ENCODE results near the gene DIPK1A.
"Not testable (repeated sequence)": the region's sequence is repeated elsewhere in the genome, so short reads cannot be mapped to it uniquely, and the experiment has no call there.

DIPK1A gene

GRCh38 chr1:92900539-92900938 is 60.7 kb downstream of the DIPK1A start:
- Histone ChIP-seq H3K27ac (ENCODE audit: low read length) (no peak overlapping the region), H3K4me3 (ENCODE audit: low read length) (no peak overlapping the region), H3K9me3 (ENCODE audit: control insufficient read depth, insufficient read depth, low read length) (no peaks in the 10 kb centered on the region), H3K27me3 (ENCODE audit: control insufficient read depth, insufficient read depth, low read length) (no peaks in the 10 kb centered on the region), H3K4me1 (ENCODE audit: control insufficient read depth, insufficient read depth, low read length) (no peaks in the 10 kb centered on the region), H3K36me3 (ENCODE audit: control insufficient read depth, insufficient read depth, low read length) (no peaks in the 10 kb centered on the region)
- DNase-seq (ENCODE audit: low read depth, low spot score), result no peak

- Histone ChIP-seq H3K4me3 (ENCODE audit: low read length) (no peak overlapping the region), H3K36me3 (ENCODE audit: control insufficient read depth, insufficient read depth, low read length) (no peaks in the 10 kb centered on the region), H3K27ac (ENCODE audit: low read length) (no peak overlapping the region), H3K9me3 (ENCODE audit: control insufficient read depth, insufficient read depth, low read length) (no peaks in the 10 kb centered on the region), H3K27me3 (ENCODE audit: control insufficient read depth, insufficient read depth, low read length) (no peaks in the 10 kb centered on the region), H3K4me1 (ENCODE audit: control insufficient read depth, insufficient read depth, low read length) (no peaks in the 10 kb centered on the region)
- DNase-seq (ENCODE audit: low read depth, low spot score), result no peak
Measured at GRCh38 chr1:92899780-92900179, 61.5 kb downstream of the DIPK1A start.

- H3K27ac ChIP-seq (ENCODE audit: low read length); H3K36me3 ChIP-seq (ENCODE audit: control insufficient read depth, insufficient read depth, low read length); H3K4me1 ChIP-seq (ENCODE audit: control insufficient read depth, insufficient read depth, low read length); H3K27me3 ChIP-seq (ENCODE audit: control insufficient read depth, insufficient read depth, low read length); DNase-seq (ENCODE audit: low read depth, low spot score); H3K4me3 ChIP-seq (ENCODE audit: low read length); H3K9me3 ChIP-seq (ENCODE audit: control insufficient read depth, insufficient read depth, low read length): not testable (repeated sequence)
- no CpG with 5 or more reads among the region's 2 CpGs for WGBS (ENCODE audit: insufficient coverage, insufficient read length)
Measured at GRCh38 chr1:92898053-92898452, 63.2 kb downstream of the DIPK1A start.

- H3K4me1 ChIP-seq (ENCODE audit: control insufficient read depth, insufficient read depth, low read length), result no peaks in the 10 kb centered on the region
- no peaks in the 10 kb centered on the region for H3K27me3 ChIP-seq (ENCODE audit: control insufficient read depth, insufficient read depth, low read length)
- no peak overlapping the region for H3K27ac ChIP-seq (ENCODE audit: low read length)
- H3K4me3 ChIP-seq (ENCODE audit: low read length), result no peak overlapping the region
- no CpG with 5 or more reads among the region's 2 CpGs for WGBS (ENCODE audit: insufficient coverage, insufficient read length)
- no peak for DNase-seq (ENCODE audit: low read depth, low spot score)
- H3K9me3 ChIP-seq (ENCODE audit: control insufficient read depth, insufficient read depth, low read length), result no peaks in the 10 kb centered on the region
- H3K36me3 ChIP-seq (ENCODE audit: control insufficient read depth, insufficient read depth, low read length), result no peaks in the 10 kb centered on the region
Measured at GRCh38 chr1:92887465-92887864, 73.8 kb downstream of the DIPK1A start.

- no CpG with 5 or more reads among the region's 2 CpGs for WGBS (ENCODE audit: insufficient coverage, insufficient read length)
- no peak for DNase-seq (ENCODE audit: low read depth, low spot score)
Measured at GRCh38 chr1:92886886-92887419, 74.3 kb downstream of the DIPK1A start.

GRCh38 chr1:92884195-92884594 is 77.1 kb downstream of the DIPK1A start:
- WGBS (ENCODE audit: insufficient coverage, insufficient read length), result no CpG with 5 or more reads among the region's 1 CpG
- no peaks in the 10 kb centered on the region for H3K4me1 ChIP-seq (ENCODE audit: control insufficient read depth, insufficient read depth, low read length)
- H3K9me3 ChIP-seq (ENCODE audit: control insufficient read depth, insufficient read depth, low read length), result no peaks in the 10 kb centered on the region
- no peak overlapping the region for H3K27ac ChIP-seq (ENCODE audit: low read length)
- DNase-seq (ENCODE audit: low read depth, low spot score), result no peak
- H3K36me3 ChIP-seq (ENCODE audit: control insufficient read depth, insufficient read depth, low read length), result no peaks in the 10 kb centered on the region
- H3K4me3 ChIP-seq (ENCODE audit: low read length), result no peak overlapping the region
- no peaks in the 10 kb centered on the region for H3K27me3 ChIP-seq (ENCODE audit: control insufficient read depth, insufficient read depth, low read length)

More at GRCh38 chr1:92886886-92887419, 74.3 kb downstream of the DIPK1A start:
- no peaks in the 10 kb centered on the region for H3K27me3 ChIP-seq (ENCODE audit: control insufficient read depth, insufficient read depth, low read length)
- no peaks in the 10 kb centered on the region for H3K9me3 ChIP-seq (ENCODE audit: control insufficient read depth, insufficient read depth, low read length)
- H3K36me3 ChIP-seq (ENCODE audit: control insufficient read depth, insufficient read depth, low read length), result no peaks in the 10 kb centered on the region
- no peaks in the 10 kb centered on the region for H3K4me1 ChIP-seq (ENCODE audit: control insufficient read depth, insufficient read depth, low read length)
- H3K27ac ChIP-seq (ENCODE audit: low read length), result no peak overlapping the region
- no peak overlapping the region for H3K4me3 ChIP-seq (ENCODE audit: low read length)

GRCh38 chr1:92883297-92883696 is 78.0 kb downstream of the DIPK1A start:
- no peak for DNase-seq (ENCODE audit: low read depth, low spot score)
- Histone ChIP-seq H3K27ac (ENCODE audit: low read length) (no peak overlapping the region), H3K4me1 (ENCODE audit: control insufficient read depth, insufficient read depth, low read length) (no peaks in the 10 kb centered on the region), H3K36me3 (ENCODE audit: control insufficient read depth, insufficient read depth, low read length) (no peaks in the 10 kb centered on the region), H3K27me3 (ENCODE audit: control insufficient read depth, insufficient read depth, low read length) (no peaks in the 10 kb centered on the region), H3K9me3 (ENCODE audit: control insufficient read depth, insufficient read depth, low read length) (no peaks in the 10 kb centered on the region), H3K4me3 (ENCODE audit: low read length) (no peak overlapping the region)

- H3K4me3 ChIP-seq (ENCODE audit: low read length), result no peak overlapping the region
- no peak for DNase-seq (ENCODE audit: low read depth, low spot score)
Measured at GRCh38 chr1:92882819-92883218, 78.4 kb downstream of the DIPK1A start.

GRCh38 chr1:92881391-92881790 is 79.9 kb downstream of the DIPK1A start:
- Histone ChIP-seq H3K9me3 (ENCODE audit: control insufficient read depth, insufficient read depth, low read length) (no peaks in the 10 kb centered on the region), H3K4me3 (ENCODE audit: low read length) (no peak overlapping the region), H3K4me1 (ENCODE audit: control insufficient read depth, insufficient read depth, low read length) (no peaks in the 10 kb centered on the region), H3K27ac (ENCODE audit: low read length) (no peak overlapping the region), H3K27me3 (ENCODE audit: control insufficient read depth, insufficient read depth, low read length) (no peaks in the 10 kb centered on the region), H3K36me3 (ENCODE audit: control insufficient read depth, insufficient read depth, low read length) (no peaks in the 10 kb centered on the region)
- no CpG with 5 or more reads among the region's 3 CpGs for WGBS (ENCODE audit: insufficient coverage, insufficient read length)
- no peak for DNase-seq (ENCODE audit: low read depth, low spot score)

More at GRCh38 chr1:92882819-92883218, 78.4 kb downstream of the DIPK1A start:
- Histone ChIP-seq H3K36me3 (ENCODE audit: control insufficient read depth, insufficient read depth, low read length) (no peaks in the 10 kb centered on the region), H3K27me3 (ENCODE audit: control insufficient read depth, insufficient read depth, low read length) (no peaks in the 10 kb centered on the region), H3K27ac (ENCODE audit: low read length) (no peak overlapping the region), H3K4me1 (ENCODE audit: control insufficient read depth, insufficient read depth, low read length) (no peaks in the 10 kb centered on the region), H3K9me3 (ENCODE audit: control insufficient read depth, insufficient read depth, low read length) (no peaks in the 10 kb centered on the region)
- WGBS (ENCODE audit: insufficient coverage, insufficient read length), result no CpG with 5 or more reads among the region's 1 CpG

- Histone ChIP-seq H3K4me3 (ENCODE audit: low read length) (no peak overlapping the region), H3K4me1 (ENCODE audit: control insufficient read depth, insufficient read depth, low read length) (no peaks in the 10 kb centered on the region), H3K36me3 (ENCODE audit: control insufficient read depth, insufficient read depth, low read length) (no peaks in the 10 kb centered on the region), H3K27me3 (ENCODE audit: control insufficient read depth, insufficient read depth, low read length) (no peaks in the 10 kb centered on the region), H3K27ac (ENCODE audit: low read length) (no peak overlapping the region), H3K9me3 (ENCODE audit: control insufficient read depth, insufficient read depth, low read length) (no peaks in the 10 kb centered on the region)
- WGBS (ENCODE audit: insufficient coverage, insufficient read length), result no CpG with 5 or more reads among the region's 4 CpGs
- DNase-seq (ENCODE audit: low read depth, low spot score), result no peak
Measured at GRCh38 chr1:92879316-92879968, 81.8 kb downstream of the DIPK1A start.

GRCh38 chr1:92877792-92878191 is 83.5 kb downstream of the DIPK1A start:
- no peak for DNase-seq (ENCODE audit: low read depth, low spot score)
- H3K27ac ChIP-seq (ENCODE audit: low read length), result no peak overlapping the region

More at GRCh38 chr1:92877792-92878191, 83.5 kb downstream of the DIPK1A start:
- Histone ChIP-seq H3K36me3 (ENCODE audit: control insufficient read depth, insufficient read depth, low read length) (no peaks in the 10 kb centered on the region), H3K4me3 (ENCODE audit: low read length) (no peak overlapping the region), H3K9me3 (ENCODE audit: control insufficient read depth, insufficient read depth, low read length) (no peaks in the 10 kb centered on the region), H3K27me3 (ENCODE audit: control insufficient read depth, insufficient read depth, low read length) (no peaks in the 10 kb centered on the region), H3K4me1 (ENCODE audit: control insufficient read depth, insufficient read depth, low read length) (no peaks in the 10 kb centered on the region)
- WGBS (ENCODE audit: insufficient coverage, insufficient read length), result no CpG with 5 or more reads among the region's 4 CpGs

All from iPS DF 6.9 (cell line).